Liver (tissue), 9 donors: ENCODE results near the gene OPRL1. TPM values are rescaled to one million over a fixed set of nuclear protein-coding genes. Genes with fewer than 3 reads are reported as not detected.
A peak's percentile ranks its signal among the peaks of the same experiment; 100 is the strongest.

Source experiments
- DNase-seq: peaks from one replicate; pipeline ENCODE4 v3.0.0-alpha.2; 2017; ENCODE audit warnings: low spot score
- H3K27ac ChIP-seq, 2 donors: one replicate each; pipeline ENCODE4 v1.7.0; 2013; ENCODE audit warnings: inconsistent platforms in 2 of 2, low read length in 2 of 2, control low read depth in 1 of 2, low read depth in 1 of 2, mild to moderate bottlenecking in 1 of 2
- H3K27me3 ChIP-seq, 4 donors: one replicate each; pipeline versions ENCODE4 v1.6.1 to v1.7.0; 2013; ENCODE audit warnings: low read length in 3 of 4, inconsistent platforms in 1 of 4, mild to moderate bottlenecking in 1 of 4, moderate library complexity in 1 of 4; ENCODE audit not compliant: control insufficient read depth in 4 of 4, insufficient read depth in 4 of 4
- H3K36me3 ChIP-seq, 4 donors: one replicate each; pipeline versions ENCODE4 v1.6.1 to v1.7.0; 2013; ENCODE audit warnings: low read length in 3 of 4, mild to moderate bottlenecking in 3 of 4, low read depth in 1 of 4, moderate library complexity in 1 of 4; ENCODE audit not compliant: control insufficient read depth in 4 of 4, insufficient read depth in 3 of 4
- H3K4me1 ChIP-seq, 4 donors: one replicate each; pipeline versions ENCODE4 v1.6.1 to v1.7.0; 2013; ENCODE audit warnings: low read length in 3 of 4, mild to moderate bottlenecking in 3 of 4, moderate library complexity in 1 of 4; ENCODE audit not compliant: control insufficient read depth in 4 of 4, insufficient read depth in 4 of 4
- H3K4me3 ChIP-seq, 3 donors: one replicate each; pipeline versions ENCODE4 v1.6.1 to v1.7.0; 2013; ENCODE audit warnings: low read length in 3 of 3, control low read depth in 1 of 3, low read depth in 1 of 3, mild to moderate bottlenecking in 1 of 3
- H3K9ac ChIP-seq, 2 donors: one replicate each; pipeline ENCODE4 v1.7.0; 2013; ENCODE audit warnings: low read length in 2 of 2, mild to moderate bottlenecking in 2 of 2, moderate library complexity in 2 of 2, control low read depth in 1 of 2, low read depth in 1 of 2
- H3K9me3 ChIP-seq, 4 donors: one replicate each; pipeline versions ENCODE4 v1.6.1 to v1.7.0; 2013; ENCODE audit warnings: low read length in 3 of 4; ENCODE audit not compliant: control insufficient read depth in 4 of 4
- EGR1 ChIP-seq, 2 donors: IDR thresholded peaks; 2 replicates each; pipeline ENCODE4 v1.6.1; 2016 to 2018; ENCODE audit warnings: antibody characterized with exemption in 2 of 2, low read depth in 2 of 2
- FOXA1 ChIP-seq: IDR thresholded peaks from 2 replicates; pipeline ENCODE4 v1.6.1; 2016; ENCODE audit warnings: antibody characterized with exemption
- FOXA2 ChIP-seq: IDR thresholded peaks from 2 replicates; pipeline ENCODE4 v1.6.1; 2016; ENCODE audit warnings: antibody characterized with exemption
- GABPA ChIP-seq, 2 donors: IDR thresholded peaks in 1 of 2; conservative IDR thresholded peaks in 1 of 2; 2 replicates each; pipeline ENCODE4 v1.6.1; 2016; ENCODE audit warnings: antibody characterized with exemption in 2 of 2, mild to moderate bottlenecking in 1 of 2, moderate library complexity in 1 of 2
- HNF4A ChIP-seq, 2 donors: conservative IDR thresholded peaks; 2 replicates each; pipeline ENCODE4 v1.6.1; 2016; ENCODE audit warnings: antibody characterized with exemption in 2 of 2, mild to moderate bottlenecking in 2 of 2
- HNF4G ChIP-seq: IDR thresholded peaks from 2 replicates; pipeline ENCODE4 v1.6.1; 2016; ENCODE audit warnings: antibody characterized with exemption
- JUND ChIP-seq, 2 donors: IDR thresholded peaks; 2 replicates each; pipeline ENCODE4 v1.6.1; 2016; ENCODE audit warnings: antibody characterized with exemption in 2 of 2
- NR2F2 ChIP-seq: IDR thresholded peaks from 2 replicates; pipeline ENCODE4 v1.6.1; 2016; ENCODE audit warnings: antibody characterized with exemption
- RAD21 ChIP-seq, 2 donors: IDR thresholded peaks; 2 replicates each; pipeline ENCODE4 v1.6.1; 2016; ENCODE audit warnings: antibody characterized with exemption in 2 of 2, mild to moderate bottlenecking in 2 of 2
- REST ChIP-seq: IDR thresholded peaks from 2 replicates; pipeline ENCODE4 v1.6.1; 2016; ENCODE audit warnings: antibody characterized with exemption, mild to moderate bottlenecking
- RXRA ChIP-seq, 2 donors: IDR thresholded peaks; 2 replicates each; pipeline ENCODE4 v1.6.1; 2017 to 2018; ENCODE audit warnings: antibody characterized with exemption in 2 of 2, mild to moderate bottlenecking in 1 of 2
- TAF1 ChIP-seq: conservative IDR thresholded peaks from 2 replicates; pipeline ENCODE4 v1.6.1; 2016; ENCODE audit warnings: antibody characterized with exemption, mild to moderate bottlenecking
- YY1 ChIP-seq: IDR thresholded peaks from 2 replicates; pipeline ENCODE4 v1.6.1; 2016; ENCODE audit warnings: antibody characterized with exemption, mild to moderate bottlenecking
- WGBS: extraction: QIAGEN DNeasy Blood & Tissue Kit; methylation state at CpG from one replicate; pipeline ENCODE4 v1.1.7; 2013; 5-methylcytosine and 5-hydroxymethylcytosine counted together
- polyA plus RNA-seq, 2 donors: library from polyadenylated mRNA; stranded (reverse) in 1 of 2; unstranded in 1 of 2; fragments of 200-250 nt in 1 of 2; fragments of >200 nt in 1 of 2; fragmentation: Nextera tagmentation in 1 of 2; extraction: Ambion mirVana in 1 of 2; gene quantifications; one replicate each; pipeline versions ENCODE4 v1.2.1 to v1.2.3, GENCODE V29; 2013 to 2015
- total RNA-seq, 2 donors: library from RNA; depleted of rRNA; stranded (reverse); fragments of >200 nt; gene quantifications; one replicate each; pipeline ENCODE4 v1.2.3, GENCODE V29; 2014
- TF ChIP-seq, protein P1 (sequence below): fragments of 150-350 bp; IDR thresholded peaks from 2 replicates; pipeline ENCODE4 v1.5.1; 2017; ENCODE audit warnings: improper control_type of control experiment, low read depth, low read length; ENCODE audit not compliant: missing input control
- TF ChIP-seq, protein P2 (sequence below): IDR thresholded peaks from 2 replicates; pipeline ENCODE4 v1.6.1; 2016; ENCODE audit warnings: antibody characterized with exemption
- donor health status: healthy.
- donor health status: healthy.
- donor health status: healthy.
- donor health status: healthy.
- donor health status: healthy.

OPRL1 gene
- total and polyA plus RNA-seq, 4 donors = 0.04 to 0.79 (median 0.35) TPM

DNA sequence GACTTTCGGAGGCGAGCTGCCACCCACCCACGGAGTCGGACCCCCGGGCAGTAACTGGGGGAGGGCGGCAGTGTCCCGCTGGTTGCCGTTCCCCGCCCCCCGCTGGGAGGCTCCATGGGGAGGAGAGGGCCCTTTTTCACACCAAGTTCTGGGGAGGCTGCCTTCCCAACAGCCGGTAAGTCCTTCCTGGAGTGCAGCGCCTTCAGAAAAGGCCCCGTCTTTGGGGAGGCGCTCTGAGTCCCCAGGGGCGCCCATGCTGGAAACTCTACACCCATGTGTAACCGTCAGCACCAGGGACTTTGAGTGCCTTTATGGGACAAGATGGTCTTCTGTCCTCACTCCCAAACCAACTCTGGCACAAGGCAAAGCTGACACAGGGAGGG is 30.0 kb upstream of the OPRL1 start:
- Histone ChIP-seq H3K27ac (peak overlapping the region; percentile 9 to 63), H3K4me3 (peak overlapping the region in 1 of 3 donors; percentile 51), H3K36me3 (no peaks in the 10 kb centered on the region), H3K4me1 (peaks cover 0 to 8% (median 2%) of the 10 kb centered on the region in 4 donors), H3K27me3 (peaks cover 0 to 11% (median 3%) of the 10 kb centered on the region in 4 donors), H3K9me3 (no peaks in the 10 kb centered on the region), H3K9ac (no peak overlapping the region)
- WGBS = 28% methylated on average over 16 of the region's 16 CpGs
- no peak for TF ChIP-seq HNF4A (conservative IDR thresholded peaks at IDR 0.05)
- no peak for DNase-seq

GRCh38 chr20:64050261-64051032 is 29.4 kb upstream of the OPRL1 start:
- no peaks in the 10 kb centered on the region for H3K9me3 ChIP-seq
- DNase-seq = no peak
- no peak overlapping the region for H3K9ac ChIP-seq
- no peaks in the 10 kb centered on the region for H3K36me3 ChIP-seq
- H3K27me3 ChIP-seq = peaks cover 0 to 11% (median 3%) of the 10 kb centered on the region in 4 donors
- peak overlapping the region; percentile 9 to 63 for H3K27ac ChIP-seq
- TF ChIP-seq HNF4G (no peak), NR2F2 (peak; percentile 26)
- H3K4me3 ChIP-seq = no peak overlapping the region
- 66% methylated on average over 23 of the region's 23 CpGs for WGBS
- peaks cover 0 to 8% (median 2%) of the 10 kb centered on the region in 4 donors for H3K4me1 ChIP-seq

DNA sequence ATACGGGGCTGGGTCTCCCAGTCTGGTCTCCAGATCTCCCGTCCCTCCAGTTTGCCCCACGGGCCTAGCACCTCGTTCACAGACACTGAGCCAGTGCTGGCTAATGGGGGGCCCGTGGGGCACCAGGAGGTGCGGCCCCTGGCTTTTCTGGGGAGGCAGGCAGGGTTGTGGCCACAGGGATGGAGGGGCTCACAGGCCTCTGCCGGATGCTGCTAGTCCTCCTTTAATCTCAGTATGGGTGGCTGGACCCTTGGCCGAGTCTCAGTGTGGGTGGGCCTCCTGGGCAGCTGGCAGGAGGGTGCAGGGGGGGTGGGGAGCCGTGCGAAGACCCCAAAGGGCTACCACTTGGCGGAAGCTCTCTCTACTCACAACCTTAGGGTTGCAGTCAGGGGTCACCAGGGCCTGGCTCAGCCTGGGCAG is 28.8 kb upstream of the OPRL1 start:
- peak overlapping the region; percentile 9 to 63 for H3K27ac ChIP-seq
- WGBS = 65% methylated on average over 11 of the region's 11 CpGs
- TF ChIP-seq GABPA (IDR thresholded peaks at IDR 0.05 in 1 of 2, conservative IDR thresholded peaks at IDR 0.05 in 1 of 2) (no peak), RAD21 (IDR thresholded peaks at IDR 0.05) (no peak), HNF4A (conservative IDR thresholded peaks at IDR 0.05) (no peak), JUND (IDR thresholded peaks at IDR 0.05) (no peak), REST (no peak), TAF1 (no peak), YY1 (no peak), FOXA2 (no peak), HNF4G (no peak), RXRA (IDR thresholded peaks at IDR 0.05) (no peak), FOXA1 (no peak), EGR1 (IDR thresholded peaks at IDR 0.05; ENCODE audit: low read depth in 2 of 2) (no peak)
- TF ChIP-seq, protein P1, sequence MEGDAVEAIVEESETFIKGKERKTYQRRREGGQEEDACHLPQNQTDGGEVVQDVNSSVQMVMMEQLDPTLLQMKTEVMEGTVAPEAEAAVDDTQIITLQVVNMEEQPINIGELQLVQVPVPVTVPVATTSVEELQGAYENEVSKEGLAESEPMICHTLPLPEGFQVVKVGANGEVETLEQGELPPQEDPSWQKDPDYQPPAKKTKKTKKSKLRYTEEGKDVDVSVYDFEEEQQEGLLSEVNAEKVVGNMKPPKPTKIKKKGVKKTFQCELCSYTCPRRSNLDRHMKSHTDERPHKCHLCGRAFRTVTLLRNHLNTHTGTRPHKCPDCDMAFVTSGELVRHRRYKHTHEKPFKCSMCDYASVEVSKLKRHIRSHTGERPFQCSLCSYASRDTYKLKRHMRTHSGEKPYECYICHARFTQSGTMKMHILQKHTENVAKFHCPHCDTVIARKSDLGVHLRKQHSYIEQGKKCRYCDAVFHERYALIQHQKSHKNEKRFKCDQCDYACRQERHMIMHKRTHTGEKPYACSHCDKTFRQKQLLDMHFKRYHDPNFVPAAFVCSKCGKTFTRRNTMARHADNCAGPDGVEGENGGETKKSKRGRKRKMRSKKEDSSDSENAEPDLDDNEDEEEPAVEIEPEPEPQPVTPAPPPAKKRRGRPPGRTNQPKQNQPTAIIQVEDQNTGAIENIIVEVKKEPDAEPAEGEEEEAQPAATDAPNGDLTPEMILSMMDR = no peak
- TF ChIP-seq, protein P2, sequence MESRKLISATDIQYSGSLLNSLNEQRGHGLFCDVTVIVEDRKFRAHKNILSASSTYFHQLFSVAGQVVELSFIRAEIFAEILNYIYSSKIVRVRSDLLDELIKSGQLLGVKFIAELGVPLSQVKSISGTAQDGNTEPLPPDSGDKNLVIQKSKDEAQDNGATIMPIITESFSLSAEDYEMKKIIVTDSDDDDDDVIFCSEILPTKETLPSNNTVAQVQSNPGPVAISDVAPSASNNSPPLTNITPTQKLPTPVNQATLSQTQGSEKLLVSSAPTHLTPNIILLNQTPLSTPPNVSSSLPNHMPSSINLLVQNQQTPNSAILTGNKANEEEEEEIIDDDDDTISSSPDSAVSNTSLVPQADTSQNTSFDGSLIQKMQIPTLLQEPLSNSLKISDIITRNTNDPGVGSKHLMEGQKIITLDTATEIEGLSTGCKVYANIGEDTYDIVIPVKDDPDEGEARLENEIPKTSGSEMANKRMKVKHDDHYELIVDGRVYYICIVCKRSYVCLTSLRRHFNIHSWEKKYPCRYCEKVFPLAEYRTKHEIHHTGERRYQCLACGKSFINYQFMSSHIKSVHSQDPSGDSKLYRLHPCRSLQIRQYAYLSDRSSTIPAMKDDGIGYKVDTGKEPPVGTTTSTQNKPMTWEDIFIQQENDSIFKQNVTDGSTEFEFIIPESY = no peak
- no peak for DNase-seq
- no peaks in the 10 kb centered on the region for H3K36me3 ChIP-seq
- H3K9me3 ChIP-seq = no peaks in the 10 kb centered on the region
- H3K4me3 ChIP-seq = no peak overlapping the region
- no peak overlapping the region for H3K9ac ChIP-seq
- peaks cover 0 to 11% (median 3%) of the 10 kb centered on the region in 4 donors for H3K27me3 ChIP-seq
- peaks cover 0 to 10% (median 2%) of the 10 kb centered on the region in 4 donors for H3K4me1 ChIP-seq
